ENCODE data around the gene IPMK.
"Not testable (repeated sequence)": the region's sequence is repeated elsewhere in the genome, so short reads cannot be mapped to it uniquely, and the experiment has no call there.

Gene IPMK

DNA sequence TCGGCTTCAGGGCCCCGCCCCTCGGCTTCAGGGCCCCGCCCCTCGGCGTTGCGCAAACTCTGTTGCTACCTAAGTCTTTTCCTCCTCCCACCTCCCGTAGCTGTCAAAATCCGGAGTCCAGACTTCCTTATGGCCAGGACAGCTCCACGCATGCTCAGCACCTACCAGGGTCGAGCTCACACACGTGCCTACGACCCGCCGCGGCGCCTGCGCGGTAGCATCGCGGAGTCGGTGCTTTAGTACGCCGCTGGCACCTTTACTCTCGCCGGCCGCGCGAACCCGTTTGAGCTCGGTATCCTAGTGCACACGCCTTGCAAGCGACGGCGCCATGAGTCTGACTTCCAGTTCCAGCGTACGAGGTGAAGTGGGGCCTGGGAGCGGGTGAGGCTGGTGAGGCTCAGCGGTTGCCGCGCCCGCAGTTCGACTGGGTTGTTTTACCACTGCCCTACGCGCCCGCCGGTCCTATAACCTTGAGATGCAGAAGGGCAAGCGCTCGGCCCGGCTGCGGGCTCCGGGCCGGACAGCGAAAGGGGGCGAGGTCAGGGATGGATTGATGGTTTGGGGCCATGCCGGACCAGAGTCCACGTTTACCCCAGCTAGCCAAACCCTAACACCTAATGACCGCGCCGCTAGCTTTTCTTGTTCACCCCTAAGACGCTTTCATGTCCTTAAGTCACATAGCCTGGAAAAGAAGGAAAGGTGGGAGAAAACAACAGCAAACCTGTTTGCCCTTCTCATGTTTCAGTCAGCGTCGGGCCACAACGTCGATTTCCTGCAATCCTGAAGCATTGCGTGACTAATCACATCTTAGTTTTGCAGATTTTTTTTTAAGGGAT lies 1.5 kb upstream of the IPMK start, which contains the start of gene CISD1:
Gene CISD1, plus strand, starts transcription at position 217 of the 836 bp plus-strand sequence. Its CDS starts 112 bp downstream, at position 329.
- in situ Hi-C loops (cut with MboI; ENCODE audit: low pct_unique_long_range_greater_than_20kb, low sequenced_read_pairs): no loop called here
- DNase-seq: peak; percentile 98

DNA sequence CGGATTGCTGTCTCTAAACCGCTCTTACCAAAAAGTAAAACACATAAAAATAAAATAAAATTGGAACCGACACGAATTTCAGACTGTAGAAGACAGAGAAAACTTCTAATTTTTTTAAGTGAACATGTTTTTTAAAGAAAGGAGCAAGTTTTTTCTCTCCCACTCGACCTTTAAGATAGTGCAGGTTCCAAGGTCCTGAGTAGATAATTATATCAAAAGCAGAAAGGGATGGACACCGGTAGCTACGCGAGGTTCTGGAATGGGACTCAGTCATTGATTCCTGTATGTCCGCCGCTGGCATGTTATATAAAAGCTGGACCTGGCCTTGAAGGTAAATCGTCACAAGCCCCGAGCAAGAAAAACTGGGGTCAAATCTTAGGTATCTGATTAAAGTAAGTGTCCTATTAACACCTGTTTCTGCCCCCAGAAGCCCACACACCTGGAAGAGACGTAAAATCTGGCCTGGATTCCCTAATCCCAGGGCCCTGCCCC lies 806 bp upstream of the IPMK start:
- in situ Hi-C loops (cut with MboI; ENCODE audit: low pct_unique_long_range_greater_than_20kb, low sequenced_read_pairs): no loop called here
- DNase-seq: no peak

DNA sequence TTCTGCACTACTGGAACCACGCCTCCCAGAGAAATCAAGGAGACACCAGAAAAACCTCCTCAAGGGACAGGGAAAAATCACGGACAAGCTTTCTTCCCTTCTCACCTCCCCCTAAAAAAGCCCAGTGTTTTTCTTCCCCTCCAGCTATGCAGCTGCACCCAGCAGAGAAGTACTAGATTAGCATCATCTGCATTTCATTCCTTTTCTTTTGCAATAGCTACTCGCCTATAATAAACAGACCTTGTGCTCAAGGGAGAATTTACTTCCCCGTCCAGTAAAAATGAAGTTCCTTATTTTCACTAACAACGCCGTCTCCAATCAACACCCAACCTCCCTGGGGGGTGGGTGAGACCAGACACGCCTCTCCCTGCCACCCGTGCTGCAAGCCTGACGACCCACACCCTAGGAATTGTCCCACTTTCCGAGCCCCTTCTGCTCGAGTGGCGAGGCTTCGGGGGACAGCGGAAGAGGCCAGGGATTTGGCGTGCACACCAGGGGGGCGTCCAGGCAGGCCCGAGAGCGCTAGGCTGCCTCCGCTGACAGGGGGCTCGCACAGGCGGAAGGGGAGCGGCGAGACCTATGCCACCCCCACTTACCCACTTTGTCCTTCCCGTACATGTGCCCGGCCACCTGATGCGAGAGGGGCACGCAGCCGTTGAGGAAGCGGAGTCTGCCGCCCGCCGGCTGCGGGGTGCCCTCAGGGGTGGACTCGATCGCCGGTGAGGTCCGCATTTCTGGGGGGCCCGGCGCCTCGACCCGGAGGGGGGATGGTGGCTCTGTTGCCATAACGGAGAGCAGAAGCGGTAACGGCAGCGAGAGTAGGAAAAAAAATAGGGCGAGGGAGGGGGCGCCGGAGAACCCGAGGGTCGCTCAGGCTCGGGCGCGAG lies 625 bp downstream of the IPMK start:
- in situ Hi-C loops (cut with MboI; ENCODE audit: low pct_unique_long_range_greater_than_20kb, low sequenced_read_pairs): no loop called here
- DNase-seq: peak; percentile 88

DNA sequence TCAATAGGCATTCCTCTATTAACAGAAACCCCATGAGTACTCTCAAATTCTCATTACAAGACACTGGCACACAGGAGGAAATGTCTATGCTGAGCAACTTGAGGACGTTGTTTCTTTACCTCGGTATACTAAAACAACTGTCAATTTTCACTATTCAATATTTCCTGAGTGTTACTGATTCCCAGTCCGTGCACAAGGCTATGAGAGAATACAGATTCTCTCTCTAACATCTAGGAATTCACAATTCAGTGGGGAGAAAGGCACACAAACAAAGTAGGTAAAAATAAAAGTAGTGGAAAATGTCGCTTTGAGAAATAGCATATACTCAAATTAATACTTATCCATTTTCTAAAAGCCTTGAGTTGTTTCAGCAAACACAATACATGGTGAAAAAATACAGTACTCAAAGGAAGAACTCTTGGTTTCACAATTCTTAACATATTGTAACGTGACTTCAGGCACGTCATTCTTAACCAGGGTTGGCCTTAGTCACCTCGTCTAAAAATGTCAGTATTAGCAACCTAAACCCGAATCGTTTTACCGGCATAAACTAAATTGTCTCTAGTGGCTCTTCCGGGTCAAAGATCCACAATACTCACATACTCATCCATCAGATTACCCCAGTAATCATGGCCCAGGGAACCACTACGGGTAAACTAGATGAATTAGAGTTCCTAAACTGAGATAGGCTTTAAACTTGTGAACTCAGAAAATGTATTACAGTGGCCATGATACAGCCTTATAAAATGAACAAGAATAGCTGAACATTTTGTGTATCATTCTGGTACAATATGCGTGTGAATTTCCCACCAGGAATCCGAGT lies 1.5 kb downstream of the IPMK start:
- in situ Hi-C loops (cut with MboI; ENCODE audit: low pct_unique_long_range_greater_than_20kb, low sequenced_read_pairs): no loop called here
- DNase-seq: peak; percentile 30

DNA sequence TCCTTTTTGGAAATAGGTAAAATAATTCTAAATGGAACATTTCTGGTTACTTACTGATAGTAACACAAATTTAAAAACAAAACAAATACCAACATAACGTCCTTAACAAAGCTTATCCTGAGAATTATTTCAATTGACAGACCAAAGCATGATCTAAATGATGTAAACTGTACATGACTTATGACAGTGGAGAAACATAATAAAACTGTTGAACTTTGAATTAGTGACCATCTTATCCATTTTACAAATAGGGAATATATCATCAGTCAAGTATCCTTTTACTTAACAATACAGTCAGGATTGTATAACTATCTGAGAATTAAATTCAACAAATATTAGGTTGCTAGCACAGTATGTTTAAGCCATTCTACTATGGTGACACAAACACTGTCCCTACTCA lies 2.4 kb downstream of the IPMK start:
- DNase-seq: no peak
- in situ Hi-C loops (cut with MboI; ENCODE audit: low pct_unique_long_range_greater_than_20kb, low sequenced_read_pairs): no loop called here

DNA sequence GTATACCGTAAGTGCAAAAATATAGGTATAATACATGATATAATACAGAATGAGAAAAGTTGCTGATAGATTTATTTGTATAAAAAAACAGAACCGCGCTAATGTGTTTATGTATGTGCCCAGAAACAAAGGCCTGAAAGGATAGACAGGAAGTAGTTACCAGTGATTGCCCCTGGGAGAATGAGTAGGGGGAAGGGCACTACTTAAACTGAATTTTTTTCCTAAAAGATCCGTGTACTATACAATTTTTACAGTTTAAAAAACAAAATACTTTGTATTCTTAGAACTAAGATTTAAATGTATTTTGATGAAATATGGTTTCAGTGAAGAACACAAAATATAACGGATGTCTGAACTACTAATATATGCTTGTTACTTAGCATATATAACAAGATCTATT lies 2.9 kb downstream of the IPMK start:
- DNase-seq: peak; percentile 43
- in situ Hi-C loops (cut with MboI; ENCODE audit: low pct_unique_long_range_greater_than_20kb, low sequenced_read_pairs): no loop called here

DNA sequence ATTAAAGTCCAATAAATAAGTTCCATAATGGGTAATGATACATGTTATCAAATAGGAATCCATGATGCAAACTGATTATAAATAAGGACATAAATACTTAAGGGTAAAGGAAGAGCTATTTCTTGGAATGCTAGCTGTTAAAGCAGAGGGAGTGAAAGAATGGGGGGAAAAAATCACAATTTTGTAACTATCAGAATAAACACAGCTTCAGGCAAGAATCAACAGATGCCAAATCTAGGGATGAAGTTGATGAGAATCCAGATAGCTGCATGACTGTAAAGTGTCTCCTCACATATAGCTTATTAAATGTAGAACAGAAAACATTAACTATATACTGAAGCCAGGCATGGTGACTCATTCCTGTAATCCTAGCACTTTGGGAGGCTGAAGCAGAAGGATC lies 4.9 kb downstream of the IPMK start:
- in situ Hi-C loops (cut with MboI; ENCODE audit: low pct_unique_long_range_greater_than_20kb, low sequenced_read_pairs): no loop called here
- no peak for DNase-seq

DNA sequence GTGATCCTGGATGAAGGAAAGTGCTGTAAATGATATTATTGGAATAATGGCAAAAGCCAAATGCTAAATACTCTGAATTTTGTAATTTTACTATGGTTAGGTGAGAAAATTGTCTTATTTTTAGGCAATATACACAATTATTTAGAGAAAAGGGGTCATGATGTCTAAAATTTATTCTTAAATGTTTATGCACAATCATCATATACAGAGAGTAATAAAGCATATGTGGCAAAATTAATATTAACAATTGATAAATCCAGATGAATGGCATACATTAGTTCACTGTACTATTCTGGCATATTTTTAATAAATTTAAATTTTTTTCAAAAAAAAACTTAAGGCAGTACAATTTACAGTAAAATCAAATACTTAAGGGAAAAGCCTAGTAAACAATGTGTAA lies 7.4 kb downstream of the IPMK start:
- in situ Hi-C loops (cut with MboI; ENCODE audit: low pct_unique_long_range_greater_than_20kb, low sequenced_read_pairs): no loop called here
- DNase-seq: no peak

DNA sequence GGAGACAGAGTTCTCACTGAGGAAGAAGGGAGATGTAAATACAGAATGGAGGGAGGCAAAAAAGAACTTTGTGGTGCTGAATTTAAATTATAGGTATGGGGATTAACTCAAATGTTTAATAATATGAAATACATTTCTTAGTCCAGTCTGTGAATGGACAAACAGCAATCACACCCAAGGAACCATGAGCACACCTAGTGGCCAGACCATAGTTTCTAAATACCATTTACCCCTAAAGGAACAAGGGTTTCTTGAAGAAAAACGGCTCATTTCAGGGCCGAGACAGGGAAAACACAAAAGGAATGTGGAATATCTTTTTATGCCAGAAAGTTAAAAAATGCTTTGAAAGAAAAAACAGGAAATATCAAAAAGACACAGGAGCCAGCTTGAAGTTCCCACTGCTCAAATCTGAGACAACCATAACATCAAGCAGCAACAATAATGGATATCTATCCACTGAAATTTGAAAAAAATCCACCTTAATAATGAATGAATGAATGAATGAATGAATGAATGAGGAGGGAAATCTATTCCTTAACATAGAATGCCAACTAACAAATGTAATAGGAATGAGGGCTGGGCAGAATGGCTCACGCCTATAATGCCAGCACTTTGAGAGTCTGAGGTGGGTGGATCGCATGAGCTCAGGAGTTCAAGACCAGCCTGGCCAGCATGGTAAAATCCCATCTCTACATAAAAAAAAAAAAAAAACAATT lies 8.6 kb downstream of the IPMK start:
- DNase-seq: no peak
- in situ Hi-C loops (cut with MboI; ENCODE audit: low pct_unique_long_range_greater_than_20kb, low sequenced_read_pairs): no loop called here

DNA sequence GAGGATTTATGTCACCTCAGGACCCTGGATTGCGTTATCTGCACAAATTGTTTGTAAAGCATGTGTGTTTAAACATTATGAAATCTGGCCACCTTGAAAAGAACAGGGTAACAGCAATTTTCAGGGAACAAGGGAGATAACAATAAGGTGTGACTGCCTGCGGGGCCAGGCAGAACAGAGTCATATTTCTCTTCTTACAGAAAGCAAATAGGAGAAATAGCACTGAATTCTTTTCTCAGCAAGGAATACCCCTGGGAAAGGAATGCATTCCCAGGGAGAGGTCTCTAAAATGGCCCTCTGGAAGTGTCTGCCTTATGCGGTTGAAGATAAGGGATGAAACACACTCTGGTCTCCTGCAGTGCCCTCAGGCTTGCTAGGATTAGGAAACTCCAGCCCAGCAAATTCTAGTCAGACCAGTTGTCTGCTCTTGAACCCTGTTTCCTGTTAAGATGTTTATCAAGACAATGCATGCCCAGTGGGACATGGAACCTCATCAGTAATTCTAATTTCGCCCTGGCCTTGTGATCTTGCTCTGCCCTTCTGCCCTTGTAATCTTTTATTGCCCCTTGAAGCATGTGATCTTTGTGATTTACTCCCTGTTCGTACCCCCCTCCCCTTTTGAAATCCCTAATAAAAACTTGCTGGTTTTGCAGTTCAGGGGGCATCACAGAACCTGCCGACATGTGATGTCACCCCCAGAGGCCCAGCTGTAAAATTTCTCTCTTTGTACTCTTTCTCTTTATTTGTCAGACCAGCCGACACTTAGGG lies 11.5 kb downstream of the IPMK start:
- DNase-seq; in situ Hi-C loops (cut with MboI; ENCODE audit: low pct_unique_long_range_greater_than_20kb, low sequenced_read_pairs): not testable (repeated sequence)

DNA sequence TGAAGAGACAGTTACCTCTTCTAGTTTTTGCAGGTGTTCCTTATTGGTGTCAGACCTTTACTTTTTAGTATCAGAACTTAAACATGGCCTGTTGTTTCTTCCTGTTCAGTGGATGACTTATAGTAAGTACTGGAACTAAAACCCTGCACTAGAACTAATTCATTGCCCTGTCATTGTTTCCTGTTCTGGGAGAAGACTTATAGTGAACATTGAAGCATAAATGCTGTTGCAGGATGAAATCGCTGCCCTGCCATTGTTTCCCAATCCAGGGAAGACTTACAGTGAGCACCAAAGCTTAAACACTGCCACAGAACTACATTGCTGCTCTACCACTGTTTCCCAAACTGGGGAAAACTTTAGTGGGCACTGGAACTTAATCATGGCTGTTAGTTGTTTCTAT lies 13.1 kb downstream of the IPMK start:
- in situ Hi-C loops (cut with MboI; ENCODE audit: low pct_unique_long_range_greater_than_20kb, low sequenced_read_pairs): no loop called here
- no peak for DNase-seq

DNA sequence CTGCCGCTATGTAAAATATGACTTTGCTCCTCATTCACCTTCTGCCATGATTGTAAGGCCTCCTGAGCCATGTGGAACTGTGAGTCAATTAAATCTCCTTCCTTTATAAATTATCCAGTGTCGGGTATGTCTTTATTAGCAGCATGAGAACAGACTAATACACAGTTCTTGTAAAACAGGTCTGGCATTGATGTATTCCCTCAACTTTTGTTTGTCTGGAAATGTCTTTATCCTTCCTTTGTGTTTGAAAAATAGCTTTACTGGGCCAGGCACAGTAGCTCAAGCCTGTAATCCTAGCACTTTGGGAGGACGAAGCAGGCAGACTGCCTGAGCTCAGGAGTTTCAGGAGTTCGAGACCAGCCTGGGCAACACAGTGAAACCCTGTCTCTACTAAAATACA lies 14.5 kb downstream of the IPMK start:
- in situ Hi-C loops (cut with MboI; ENCODE audit: low pct_unique_long_range_greater_than_20kb, low sequenced_read_pairs): no loop called here

DNA sequence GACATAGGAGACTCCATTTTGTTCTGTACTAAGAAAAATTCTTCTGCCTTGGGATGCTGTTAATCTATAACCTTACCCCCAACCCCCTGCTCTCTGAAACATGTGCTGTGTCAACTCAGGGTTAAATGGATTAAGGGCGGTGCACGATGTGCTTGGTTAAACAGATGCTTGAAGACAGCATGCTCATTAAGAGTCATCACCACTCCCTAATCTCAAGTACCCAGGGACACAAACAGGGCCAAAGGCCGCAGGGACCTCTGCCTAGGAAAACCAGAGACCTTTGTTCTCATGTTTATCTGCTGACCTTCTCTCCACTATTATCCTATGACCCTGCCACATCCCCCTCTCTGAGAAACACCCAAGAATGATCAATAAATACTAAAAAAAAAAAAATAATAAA lies 23.0 kb downstream of the IPMK start:
- DNase-seq; in situ Hi-C loops (cut with MboI; ENCODE audit: low pct_unique_long_range_greater_than_20kb, low sequenced_read_pairs): not testable (repeated sequence)

More for the DNA sequence above, 14.5 kb downstream of the IPMK start:
- DNase-seq: no peak

DNA sequence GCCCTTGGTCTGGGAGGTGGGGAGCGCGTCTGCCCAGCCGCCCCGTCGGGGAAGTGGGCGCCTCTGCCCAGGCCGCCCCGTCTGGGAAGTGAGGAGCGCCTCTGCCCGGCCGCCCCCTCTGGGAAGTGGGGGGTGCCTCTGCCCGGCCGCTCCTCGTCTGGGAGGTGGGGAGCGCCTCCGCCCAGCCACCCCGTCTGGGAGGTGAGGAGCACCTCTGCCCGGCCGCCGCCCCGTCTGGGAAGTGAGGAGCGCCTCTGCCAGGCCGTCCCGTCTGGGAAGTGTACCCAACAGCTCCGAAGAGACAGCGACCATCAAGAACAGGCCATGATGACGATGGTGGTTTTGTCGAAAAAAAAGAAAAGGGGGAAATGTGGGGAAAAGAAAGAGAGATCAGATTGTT lies 23.5 kb downstream of the IPMK start:
- DNase-seq; in situ Hi-C loops (cut with MboI; ENCODE audit: low pct_unique_long_range_greater_than_20kb, low sequenced_read_pairs): not testable (repeated sequence)

DNA sequence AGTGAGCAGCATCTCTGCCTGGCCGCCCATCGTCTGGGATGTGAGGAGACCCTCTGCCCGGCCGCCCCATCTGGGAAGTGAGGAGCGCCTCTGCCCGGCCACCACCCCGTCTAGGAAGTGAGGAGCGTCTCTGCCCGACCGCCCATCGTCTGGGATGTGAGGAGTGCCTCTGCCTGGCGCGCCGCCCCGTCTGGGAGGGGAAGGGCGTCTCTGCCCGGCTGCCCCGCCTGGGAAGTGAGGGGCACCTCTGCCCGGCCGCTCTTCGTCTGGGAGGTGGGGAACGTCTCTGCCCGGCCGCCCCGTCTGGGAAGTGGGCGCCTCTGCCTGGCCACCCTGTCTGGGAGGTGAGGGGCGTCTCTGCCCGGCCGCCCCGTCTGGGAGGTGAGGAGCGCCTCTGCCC lies 23.9 kb downstream of the IPMK start:
- in situ Hi-C loops (cut with MboI; ENCODE audit: low pct_unique_long_range_greater_than_20kb, low sequenced_read_pairs); DNase-seq: not testable (repeated sequence)

DNA sequence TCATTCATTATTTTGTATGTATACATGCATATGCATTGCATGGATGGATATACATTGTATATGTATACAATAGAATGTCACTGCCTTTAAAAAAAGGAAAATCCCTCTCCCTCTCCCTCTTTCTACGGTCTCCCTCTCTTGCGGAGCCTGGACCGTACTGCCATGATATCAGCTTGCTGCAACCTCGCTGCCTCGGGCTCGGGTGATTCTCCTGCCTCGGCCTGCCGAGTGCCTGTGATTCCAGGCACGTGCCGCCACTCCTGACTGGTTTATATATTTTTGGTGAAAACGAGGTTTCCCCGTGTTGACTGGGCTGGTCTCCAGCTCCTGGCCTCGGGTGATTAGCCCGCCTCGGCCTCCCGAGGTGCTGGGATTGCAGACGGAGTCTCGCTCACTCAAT lies 24.4 kb downstream of the IPMK start:
- in situ Hi-C loops (cut with MboI; ENCODE audit: low pct_unique_long_range_greater_than_20kb, low sequenced_read_pairs): no loop called here
- DNase-seq: no peak

DNA sequence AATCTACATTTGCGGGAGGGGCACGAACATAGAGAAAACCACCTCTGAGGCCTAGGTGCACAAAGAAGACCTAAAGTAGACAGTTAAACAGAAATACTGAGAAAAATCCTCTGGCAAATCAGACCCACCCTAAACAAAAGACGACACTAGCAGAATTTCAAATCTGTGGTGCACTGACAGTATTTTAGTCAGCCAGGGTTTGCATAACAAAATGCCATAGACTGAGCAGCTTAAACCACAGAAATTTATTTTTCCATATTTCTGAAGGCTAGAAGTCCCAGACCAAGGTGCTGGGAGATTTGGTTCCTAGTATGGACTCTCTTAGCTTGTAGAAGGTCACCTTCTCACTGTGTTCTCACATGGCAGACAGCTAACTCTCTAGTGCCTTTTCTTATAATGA lies 26.3 kb downstream of the IPMK start:
- DNase-seq: no peak
- in situ Hi-C loops (cut with MboI; ENCODE audit: low pct_unique_long_range_greater_than_20kb, low sequenced_read_pairs): no loop called here

DNA sequence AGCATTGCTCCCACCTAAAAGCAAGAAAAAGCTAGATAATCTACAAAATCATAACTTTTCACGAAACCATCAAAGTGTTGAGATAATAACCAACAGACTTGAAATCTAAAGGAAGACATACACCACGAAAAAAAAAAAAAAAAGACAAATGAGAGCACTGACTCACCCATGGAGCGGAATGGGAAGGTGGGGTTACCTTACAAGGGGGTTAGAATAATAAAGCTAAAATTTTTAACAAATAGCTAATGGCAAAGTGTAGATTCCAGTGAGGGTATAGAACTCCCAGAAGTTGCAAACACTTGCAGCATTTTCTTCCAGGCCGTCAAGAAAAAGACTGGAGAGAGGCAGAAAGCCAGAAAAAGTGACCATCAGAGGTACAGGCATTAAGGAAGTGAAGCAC lies 27.2 kb downstream of the IPMK start:
- DNase-seq: no peak
- in situ Hi-C loops (cut with MboI; ENCODE audit: low pct_unique_long_range_greater_than_20kb, low sequenced_read_pairs): no loop called here
